HEK293 (cell line): ENCODE results near the gene SOX6.

Experiments
- BCL11A ChIP-seq: fragments of 450-650 bp; formaldehyde crosslinking; IDR thresholded peaks from 2 replicates; pipeline ENCODE4 v1.5.1; 2016; ENCODE audit warnings: low read depth, missing biosample characterization, missing genetic modification characterization
- CTCF ChIP-seq: fragments of 450-650 bp; formaldehyde crosslinking; IDR thresholded peaks from 2 replicates; pipeline ENCODE4 v1.5.1; 2016; ENCODE audit warnings: missing biosample characterization, missing genetic modification characterization
- KLF1 ChIP-seq: fragments of 450-650 bp; formaldehyde crosslinking; IDR thresholded peaks from 2 replicates; pipeline ENCODE4 v1.5.1; 2016; ENCODE audit warnings: missing biosample characterization, missing genetic modification characterization
- REST ChIP-seq: fragments of 450-650 bp; formaldehyde crosslinking; IDR thresholded peaks from 2 replicates; pipeline ENCODE4 v1.5.1; 2016; ENCODE audit warnings: missing biosample characterization, missing genetic modification characterization
- WT1 ChIP-seq: fragments of 450-650 bp; formaldehyde crosslinking; IDR thresholded peaks from 2 replicates; pipeline ENCODE4 v1.5.1; 2016; ENCODE audit warnings: missing biosample characterization, missing genetic modification characterization
- YY1 ChIP-seq: fragments of 450-650 bp; formaldehyde crosslinking; IDR thresholded peaks from 2 replicates; pipeline ENCODE4 v1.5.1; 2018; ENCODE audit warnings: missing biosample characterization, missing genetic modification characterization
- ZNF274 ChIP-seq, 2 experiments: fragments of 200-500 bp in 1 of 2; fragments of 450-650 bp in 1 of 2; sonication (Bioruptor generic) in 1 of 2; formaldehyde crosslinking in 1 of 2; IDR thresholded peaks; 2 replicates each; pipeline versions ENCODE4 v1.5.1 to v1.6.1; 2014 to 2016; ENCODE audit warnings: borderline replicate concordance in 1 of 2, inconsistent platforms in 1 of 2, low read length in 1 of 2, missing biosample characterization in 1 of 2, missing genetic modification characterization in 1 of 2
- ZNF302 ChIP-seq: fragments of 450-650 bp; formaldehyde crosslinking; IDR thresholded peaks from 2 replicates; pipeline ENCODE4 v1.5.1; 2016; ENCODE audit warnings: missing biosample characterization, missing genetic modification characterization, low read depth
- ZNF350 ChIP-seq: fragments of 450-650 bp; formaldehyde crosslinking; IDR thresholded peaks from 2 replicates; pipeline ENCODE4 v1.5.0; 2017; ENCODE audit warnings: missing biosample characterization, mild to moderate bottlenecking, missing genetic modification characterization
- ZNF510 ChIP-seq: fragments of 450-650 bp; formaldehyde crosslinking; IDR thresholded peaks from 2 replicates; pipeline ENCODE4 v1.5.1; 2018; ENCODE audit warnings: mild to moderate bottlenecking, missing genetic modification characterization, missing biosample characterization; ENCODE audit not compliant: insufficient replicate concordance
- TF ChIP-seq, protein P1 (sequence below): fragments of 450-650 bp; formaldehyde crosslinking; optimal IDR thresholded peaks from 2 replicates; pipeline ENCODE3; 2016; ENCODE audit warnings: missing biosample characterization, mild to moderate bottlenecking, missing genetic modification characterization
- TF ChIP-seq, protein P2 (sequence below): fragments of 450-650 bp; formaldehyde crosslinking; IDR thresholded peaks from 2 replicates; pipeline ENCODE4 v1.5.1; 2016; ENCODE audit warnings: missing biosample characterization, missing genetic modification characterization

GRCh38 chr11:15976433-15977045, 379.8 kb downstream of the SOX6 start:
- no peak for TF ChIP-seq WT1
- no peak for TF ChIP-seq ZNF350 (tag by site-specific recombination)
- TF ChIP-seq CTCF (tag by site-specific recombination) = no peak
- TF ChIP-seq, protein P1, sequence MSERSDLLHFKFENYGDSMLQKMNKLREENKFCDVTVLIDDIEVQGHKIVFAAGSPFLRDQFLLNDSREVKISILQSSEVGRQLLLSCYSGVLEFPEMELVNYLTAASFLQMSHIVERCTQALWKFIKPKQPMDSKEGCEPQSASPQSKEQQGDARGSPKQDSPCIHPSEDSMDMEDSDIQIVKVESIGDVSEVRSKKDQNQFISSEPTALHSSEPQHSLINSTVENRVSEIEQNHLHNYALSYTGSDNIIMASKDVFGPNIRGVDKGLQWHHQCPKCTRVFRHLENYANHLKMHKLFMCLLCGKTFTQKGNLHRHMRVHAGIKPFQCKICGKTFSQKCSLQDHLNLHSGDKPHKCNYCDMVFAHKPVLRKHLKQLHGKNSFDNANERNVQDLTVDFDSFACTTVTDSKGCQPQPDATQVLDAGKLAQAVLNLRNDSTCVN (tag by site-specific recombination) = no peak
- no peak for TF ChIP-seq REST (tag by site-specific recombination)
- no peak for TF ChIP-seq ZNF510 (tag by site-specific recombination)
- TF ChIP-seq ZNF274 (IDR thresholded peaks at IDR 0.05; ENCODE audit: low read length) = no peak
- no peak for TF ChIP-seq ZNF274 (tag by site-specific recombination; IDR thresholded peaks at IDR 0.05; ENCODE audit: borderline replicate concordance)
- no peak for TF ChIP-seq YY1 (tag by site-specific recombination)
- TF ChIP-seq, protein P2, sequence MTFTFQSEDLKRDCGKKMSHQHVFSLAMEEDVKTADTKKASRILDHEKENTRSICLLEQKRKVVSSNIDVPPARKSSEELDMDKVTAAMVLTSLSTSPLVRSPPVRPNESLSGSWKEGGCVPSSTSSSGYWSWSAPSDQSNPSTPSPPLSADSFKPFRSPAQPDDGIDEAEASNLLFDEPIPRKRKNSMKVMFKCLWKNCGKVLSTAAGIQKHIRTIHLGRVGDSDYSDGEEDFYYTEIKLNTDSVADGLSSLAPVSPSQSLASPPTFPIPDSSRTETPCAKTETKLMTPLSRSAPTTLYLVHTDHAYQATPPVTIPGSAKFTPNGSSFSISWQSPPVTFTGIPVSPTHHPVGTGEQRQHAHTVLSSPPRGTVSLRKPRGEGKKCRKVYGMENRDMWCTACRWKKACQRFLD (tag by site-specific recombination) = no peak
- TF ChIP-seq KLF1 (tag by site-specific recombination) = no peak
- no peak for TF ChIP-seq BCL11A
- no peak for TF ChIP-seq ZNF302 (tag by site-specific recombination)
